Fibroblast of pulmonary artery (primary cell): ENCODE results near the gene CCDC14.
A peak's percentile ranks its signal among the peaks of the same experiment; 100 is the strongest.

Experiments
- DNase-seq: peaks from one replicate; pipeline ENCODE4 v3.0.0-alpha.2; 2010; ENCODE audit warnings: low read depth
- H3K4me3 ChIP-seq: replicated peaks from 2 replicates; pipeline ENCODE4 v1.5.1; 2011; ENCODE audit warnings: low read depth, mild to moderate bottlenecking, control low read depth, low read length, moderate library complexity
- TF ChIP-seq, protein P1 (sequence below): IDR thresholded peaks from 2 replicates; pipeline ENCODE4 v1.5.1; 2011; ENCODE audit warnings: mild to moderate bottlenecking, control low read depth, low read length, inconsistent platforms; ENCODE audit errors: missing control alignments

The CCDC14 gene

GRCh38 chr3:123884993-123885392 is 76.0 kb downstream of the CCDC14 start:
- TF ChIP-seq, protein P1, sequence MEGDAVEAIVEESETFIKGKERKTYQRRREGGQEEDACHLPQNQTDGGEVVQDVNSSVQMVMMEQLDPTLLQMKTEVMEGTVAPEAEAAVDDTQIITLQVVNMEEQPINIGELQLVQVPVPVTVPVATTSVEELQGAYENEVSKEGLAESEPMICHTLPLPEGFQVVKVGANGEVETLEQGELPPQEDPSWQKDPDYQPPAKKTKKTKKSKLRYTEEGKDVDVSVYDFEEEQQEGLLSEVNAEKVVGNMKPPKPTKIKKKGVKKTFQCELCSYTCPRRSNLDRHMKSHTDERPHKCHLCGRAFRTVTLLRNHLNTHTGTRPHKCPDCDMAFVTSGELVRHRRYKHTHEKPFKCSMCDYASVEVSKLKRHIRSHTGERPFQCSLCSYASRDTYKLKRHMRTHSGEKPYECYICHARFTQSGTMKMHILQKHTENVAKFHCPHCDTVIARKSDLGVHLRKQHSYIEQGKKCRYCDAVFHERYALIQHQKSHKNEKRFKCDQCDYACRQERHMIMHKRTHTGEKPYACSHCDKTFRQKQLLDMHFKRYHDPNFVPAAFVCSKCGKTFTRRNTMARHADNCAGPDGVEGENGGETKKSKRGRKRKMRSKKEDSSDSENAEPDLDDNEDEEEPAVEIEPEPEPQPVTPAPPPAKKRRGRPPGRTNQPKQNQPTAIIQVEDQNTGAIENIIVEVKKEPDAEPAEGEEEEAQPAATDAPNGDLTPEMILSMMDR, result no peak
- H3K4me3 ChIP-seq, result no peak overlapping the region
- DNase-seq, result no peak

DNA sequence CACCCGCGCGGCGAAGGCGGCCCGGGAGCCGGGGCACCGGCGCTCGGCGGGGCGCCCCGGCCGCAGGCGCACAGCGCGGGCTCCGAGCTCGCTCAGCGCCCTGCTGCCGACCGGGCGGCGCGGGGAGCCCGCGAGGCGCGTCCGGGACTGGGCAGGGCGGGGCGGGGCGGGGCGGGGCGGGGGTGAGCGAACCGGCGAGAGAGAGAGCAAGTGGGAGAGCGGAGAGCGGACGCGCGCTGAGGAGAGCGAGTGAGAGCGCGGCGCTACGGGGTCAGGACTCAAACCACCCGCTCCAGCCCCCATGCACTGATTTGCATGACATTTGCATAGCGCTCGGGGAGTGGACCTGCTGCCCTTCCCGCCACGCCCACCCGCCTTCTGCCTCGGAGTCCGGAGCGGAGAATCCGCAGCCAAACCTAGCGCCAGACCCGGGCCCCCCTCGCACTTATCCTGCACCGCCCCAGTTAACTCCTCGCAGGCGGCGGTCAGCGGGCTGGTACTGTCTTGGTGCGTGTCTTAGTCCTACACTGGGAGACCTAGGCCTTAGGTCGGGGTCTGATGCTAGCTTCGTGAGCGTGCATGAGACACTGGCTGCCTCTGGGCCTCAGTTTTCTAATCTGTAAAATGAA is 76.7 kb downstream of the CCDC14 start, which contains the start of gene MYLK:
TSS of gene MYLK (minus strand) at position 130 of the 629 bp plus-strand sequence. CDS start 90,491 bp downstream, outside the sequence.
- peak; percentile 87 for DNase-seq
- H3K4me3 ChIP-seq, result peak within 1 kb of the TSS; percentile 56
- TF ChIP-seq, protein P1, result no peak

DNA sequence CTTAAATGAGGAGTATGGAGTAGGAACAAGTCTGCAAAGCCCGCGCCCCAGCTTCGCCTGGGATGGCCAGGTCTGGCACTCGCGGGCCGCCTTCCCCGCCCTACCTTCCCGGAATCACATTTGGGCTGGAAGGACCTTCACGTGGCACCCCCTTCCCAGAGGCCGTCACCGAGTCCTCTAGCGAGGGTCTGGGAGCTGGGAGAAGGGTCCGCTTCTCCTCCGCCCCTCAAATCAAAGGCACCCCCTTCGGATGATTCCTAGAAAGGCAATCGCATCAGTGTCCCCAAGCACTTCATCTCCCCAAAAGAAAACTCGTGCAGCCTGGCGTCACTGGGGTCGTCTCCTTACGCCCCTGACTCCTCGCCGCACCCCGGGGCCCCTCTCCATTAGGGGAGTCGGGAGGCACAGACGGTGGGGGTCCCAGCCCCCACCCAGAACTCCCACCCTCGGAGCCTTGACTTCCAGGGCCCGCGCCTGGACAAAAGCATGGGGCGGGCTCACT is 77.3 kb downstream of the CCDC14 start:
- TF ChIP-seq, protein P1, result no peak
- no peak for DNase-seq
- peak overlapping the region; percentile 56 for H3K4me3 ChIP-seq

DNA sequence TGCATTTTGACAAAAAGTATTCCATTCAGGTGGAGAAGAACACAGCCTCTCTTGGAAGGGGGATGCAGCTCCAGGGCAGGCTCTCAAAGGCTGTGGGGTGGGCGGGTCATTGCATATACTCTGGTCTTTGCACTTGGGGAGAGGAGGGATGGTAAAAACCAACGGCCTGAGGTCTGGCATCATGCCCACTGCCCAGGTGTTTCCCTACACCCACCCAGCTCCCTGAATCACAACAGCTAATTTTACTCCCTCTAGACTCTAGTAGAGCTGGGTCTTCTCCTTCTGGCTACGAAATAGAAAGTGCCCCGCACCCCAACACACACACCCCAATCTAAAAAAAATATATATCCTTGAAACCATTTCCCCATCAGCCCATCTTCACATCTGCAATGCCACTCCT is 77.9 kb downstream of the CCDC14 start:
- TF ChIP-seq, protein P1, result no peak
- no peak for DNase-seq
- H3K4me3 ChIP-seq, result peak overlapping the region; percentile 56

- TF ChIP-seq, protein P1, result no peak
- DNase-seq, result no peak
- H3K4me3 ChIP-seq, result no peak overlapping the region
Observed at GRCh38 chr3:123881771-123882170, 79.3 kb downstream of the CCDC14 start.

GRCh38 chr3:123880998-123881561 is 79.9 kb downstream of the CCDC14 start:
- H3K4me3 ChIP-seq, result no peak overlapping the region
- TF ChIP-seq, protein P1, result peak; percentile 76
- DNase-seq, result peak; percentile 64
